ENCODE measurements around the gene PEAR1. TPM values are rescaled to one million over a fixed set of nuclear protein-coding genes. Genes with fewer than 3 reads are reported as not detected.

The PEAR1 gene
- total RNA-seq, 6 experiments from 2014 or later = 3.2 to 23.6 (median 20.2) TPM

DNA sequence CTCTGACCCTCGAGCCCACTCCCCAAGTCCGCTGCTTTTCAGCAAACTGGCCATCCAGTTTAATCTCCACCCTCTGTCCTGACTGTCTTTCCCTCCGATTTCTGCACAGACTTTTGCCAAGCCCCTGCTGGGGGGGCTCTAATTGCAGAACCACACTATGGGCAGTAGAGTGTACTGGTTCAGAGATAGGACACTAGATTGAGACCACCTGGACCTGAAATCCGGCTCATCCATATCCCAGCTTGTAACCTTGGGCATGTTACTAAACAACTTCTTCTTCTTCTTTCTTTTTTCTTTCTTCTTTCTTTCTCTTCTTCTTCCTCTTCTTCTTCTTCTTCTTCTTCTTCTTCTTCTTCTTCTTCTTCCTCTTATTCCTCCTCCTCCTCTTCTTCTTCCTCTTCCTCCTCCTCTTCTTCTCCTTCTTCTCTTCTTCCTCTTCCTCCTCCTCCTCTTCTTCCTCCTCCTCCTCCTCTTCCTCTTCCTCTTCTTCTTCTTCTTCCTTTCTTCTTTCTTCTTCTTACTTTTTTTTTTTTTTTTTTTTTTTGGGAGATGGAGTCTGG, 34.6 kb downstream of the PEAR1 start:
- peak; percentile 36; the same call in 1 of the 2 replicates for TF ChIP-seq CTCF (IDR thresholded peaks at IDR 0.05)
- no peaks in the 10 kb centered on the region for H3K36me3 Mint-ChIP-seq (ENCODE audit: low read depth)
- DNase-seq = no peak
- no peaks in the 10 kb centered on the region for H3K9me3 Mint-ChIP-seq
- peak overlapping the region; percentile 64 for H3K4me3 Mint-ChIP-seq
- no peak overlapping the region for H3K27ac Mint-ChIP-seq
- H3K4me1 Mint-ChIP-seq (ENCODE audit: low read depth) = peaks cover 38% of the 10 kb centered on the region
- H3K27me3 Mint-ChIP-seq (ENCODE audit: insufficient read depth) = peaks cover 30% of the 10 kb centered on the region

GRCh38 chr1:156929596-156930238, 36.2 kb downstream of the PEAR1 start:
- H3K27me3 Mint-ChIP-seq (ENCODE audit: insufficient read depth) = peaks cover 25% of the 10 kb centered on the region

DNA sequence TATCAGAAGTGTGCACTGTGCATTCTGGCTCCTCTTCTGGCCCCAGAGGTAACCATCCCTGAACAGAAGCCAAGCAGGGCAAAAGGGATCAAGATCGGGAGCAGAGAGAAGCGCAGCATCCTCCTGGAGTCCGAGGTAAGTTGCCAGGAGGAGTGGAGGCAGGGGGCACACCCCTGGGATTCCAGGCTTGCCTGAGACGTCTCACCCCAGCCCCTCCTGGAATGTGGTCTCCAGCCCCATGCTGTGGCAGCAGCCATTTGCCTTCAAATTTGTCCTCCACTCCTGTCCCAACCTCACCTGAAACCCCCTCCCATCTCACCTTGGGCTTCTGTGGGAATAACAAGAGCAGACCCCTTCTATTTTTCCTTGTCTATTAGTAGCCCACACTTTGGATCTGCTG, 37.0 kb downstream of the PEAR1 start:
- DNase-seq = no peak
- TF ChIP-seq CTCF (IDR thresholded peaks at IDR 0.05) = no peak
- Mint-ChIP-seq H3K4me3 (no peak overlapping the region), H3K4me1 (ENCODE audit: low read depth) (peaks cover 27% of the 10 kb centered on the region), H3K9me3 (no peaks in the 10 kb centered on the region), H3K36me3 (ENCODE audit: low read depth) (no peaks in the 10 kb centered on the region), H3K27ac (no peak overlapping the region), H3K27me3 (ENCODE audit: insufficient read depth) (peaks cover 25% of the 10 kb centered on the region)

More at GRCh38 chr1:156929596-156930238, 36.2 kb downstream of the PEAR1 start:
- no peak overlapping the region for H3K27ac Mint-ChIP-seq
- no peak overlapping the region for H3K4me3 Mint-ChIP-seq
- no peak for TF ChIP-seq CTCF (IDR thresholded peaks at IDR 0.05)
- DNase-seq = no peak
- no peaks in the 10 kb centered on the region for H3K36me3 Mint-ChIP-seq (ENCODE audit: low read depth)
- H3K4me1 Mint-ChIP-seq (ENCODE audit: low read depth) = peaks cover 33% of the 10 kb centered on the region
- H3K9me3 Mint-ChIP-seq = no peaks in the 10 kb centered on the region

GRCh38 chr1:156931211-156931952, 37.9 kb downstream of the PEAR1 start:
- H3K4me3 Mint-ChIP-seq = peak overlapping the region; percentile 30; the same call in 1 of the 2 replicates
- TF ChIP-seq CTCF (IDR thresholded peaks at IDR 0.05) = no peak
- DNase-seq = no peak
- peaks cover 21% of the 10 kb centered on the region for H3K27me3 Mint-ChIP-seq (ENCODE audit: insufficient read depth)
- H3K36me3 Mint-ChIP-seq (ENCODE audit: low read depth) = no peaks in the 10 kb centered on the region
- peaks cover 18% of the 10 kb centered on the region for H3K4me1 Mint-ChIP-seq (ENCODE audit: low read depth)
- H3K9me3 Mint-ChIP-seq = no peaks in the 10 kb centered on the region
- no peak overlapping the region for H3K27ac Mint-ChIP-seq

- Mint-ChIP-seq H3K4me1 (ENCODE audit: low read depth) (peaks cover 11% of the 10 kb centered on the region), H3K36me3 (ENCODE audit: low read depth) (no peaks in the 10 kb centered on the region), H3K27me3 (ENCODE audit: insufficient read depth) (peaks cover 19% of the 10 kb centered on the region), H3K9me3 (no peaks in the 10 kb centered on the region), H3K4me3 (no peak overlapping the region), H3K27ac (no peak overlapping the region)
- TF ChIP-seq CTCF (IDR thresholded peaks at IDR 0.05) = no peak
- DNase-seq = no peak
Observed at GRCh38 chr1:156931974-156932710, 38.6 kb downstream of the PEAR1 start.

Data from HFFc6 (cell line).